ENCODE measurements around the gene PRODH2.

The PRODH2 gene

DNA sequence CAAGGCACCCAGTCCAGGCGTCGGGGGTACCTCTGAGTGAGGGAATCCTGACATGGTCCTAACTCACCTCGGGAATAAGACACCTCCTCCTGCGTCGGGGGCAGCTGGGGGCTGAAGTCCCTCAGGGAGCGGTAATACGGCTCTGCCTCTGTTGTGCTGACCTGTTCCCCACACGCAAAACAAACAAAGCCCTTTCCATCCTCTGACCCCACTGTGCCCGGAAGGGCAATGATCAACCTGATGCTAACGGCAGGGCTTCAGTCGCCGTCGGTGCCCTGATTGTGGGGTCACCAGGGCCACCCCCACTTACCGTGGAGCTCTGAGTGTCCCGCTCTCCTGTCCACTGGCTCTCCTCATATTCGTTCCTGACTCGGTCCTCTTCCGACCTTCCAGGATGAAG is 18.3 kb upstream of the PRODH2 start:
- TF ChIP-seq, protein P1, sequence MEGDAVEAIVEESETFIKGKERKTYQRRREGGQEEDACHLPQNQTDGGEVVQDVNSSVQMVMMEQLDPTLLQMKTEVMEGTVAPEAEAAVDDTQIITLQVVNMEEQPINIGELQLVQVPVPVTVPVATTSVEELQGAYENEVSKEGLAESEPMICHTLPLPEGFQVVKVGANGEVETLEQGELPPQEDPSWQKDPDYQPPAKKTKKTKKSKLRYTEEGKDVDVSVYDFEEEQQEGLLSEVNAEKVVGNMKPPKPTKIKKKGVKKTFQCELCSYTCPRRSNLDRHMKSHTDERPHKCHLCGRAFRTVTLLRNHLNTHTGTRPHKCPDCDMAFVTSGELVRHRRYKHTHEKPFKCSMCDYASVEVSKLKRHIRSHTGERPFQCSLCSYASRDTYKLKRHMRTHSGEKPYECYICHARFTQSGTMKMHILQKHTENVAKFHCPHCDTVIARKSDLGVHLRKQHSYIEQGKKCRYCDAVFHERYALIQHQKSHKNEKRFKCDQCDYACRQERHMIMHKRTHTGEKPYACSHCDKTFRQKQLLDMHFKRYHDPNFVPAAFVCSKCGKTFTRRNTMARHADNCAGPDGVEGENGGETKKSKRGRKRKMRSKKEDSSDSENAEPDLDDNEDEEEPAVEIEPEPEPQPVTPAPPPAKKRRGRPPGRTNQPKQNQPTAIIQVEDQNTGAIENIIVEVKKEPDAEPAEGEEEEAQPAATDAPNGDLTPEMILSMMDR (IDR thresholded peaks at IDR 0.05), result no peak

DNA sequence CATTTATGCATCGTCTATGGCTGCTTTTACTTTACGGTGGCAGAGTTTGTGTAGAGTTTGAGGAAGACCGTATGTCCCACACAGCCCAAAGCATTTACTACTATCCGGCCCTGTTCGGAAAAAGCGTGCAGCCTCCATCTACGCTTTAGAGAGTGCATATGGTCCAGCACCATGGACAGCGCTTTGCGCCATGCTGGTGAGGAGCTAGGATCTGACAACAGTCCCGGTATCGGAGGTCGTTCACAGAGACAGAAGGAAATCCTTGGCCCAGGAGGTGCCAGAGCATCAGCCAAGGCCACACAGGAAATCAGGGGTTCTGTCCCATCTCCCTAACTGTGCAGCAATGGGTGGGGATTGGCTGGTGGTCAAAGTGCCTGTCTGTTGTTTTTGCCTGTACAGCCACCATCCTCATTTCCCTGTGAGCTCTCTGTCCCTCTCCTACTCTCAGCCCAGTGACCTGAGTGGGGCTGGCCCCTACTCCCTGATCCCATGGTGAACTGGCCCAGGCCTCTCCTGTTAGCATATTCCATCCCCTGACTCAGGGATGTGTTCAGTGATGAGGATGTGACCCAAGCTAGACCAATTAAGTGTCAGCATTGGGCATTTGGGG is 16.2 kb upstream of the PRODH2 start:
- TF ChIP-seq, protein P1 (IDR thresholded peaks at IDR 0.05), result no peak

DNA sequence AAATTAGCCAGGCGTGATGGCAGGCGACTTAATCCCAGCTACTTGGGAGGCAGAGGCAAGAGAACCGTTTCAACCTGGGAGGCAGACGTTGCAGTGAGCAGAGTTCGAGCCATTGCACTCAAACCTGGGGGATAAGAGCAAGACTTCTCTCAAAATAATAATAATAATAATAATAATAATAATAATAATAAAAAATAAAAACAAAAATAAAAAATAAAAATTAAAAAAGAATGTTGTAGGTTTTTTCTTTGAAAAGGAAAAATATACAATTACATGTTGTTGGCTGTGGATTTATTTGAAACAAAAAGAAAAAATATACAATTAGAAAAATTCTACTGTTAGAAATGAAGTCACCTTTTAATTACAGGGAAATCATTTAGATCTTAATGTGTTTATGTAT is 11.5 kb upstream of the PRODH2 start:
- TF ChIP-seq, protein P1 (IDR thresholded peaks at IDR 0.05), result no peak

DNA sequence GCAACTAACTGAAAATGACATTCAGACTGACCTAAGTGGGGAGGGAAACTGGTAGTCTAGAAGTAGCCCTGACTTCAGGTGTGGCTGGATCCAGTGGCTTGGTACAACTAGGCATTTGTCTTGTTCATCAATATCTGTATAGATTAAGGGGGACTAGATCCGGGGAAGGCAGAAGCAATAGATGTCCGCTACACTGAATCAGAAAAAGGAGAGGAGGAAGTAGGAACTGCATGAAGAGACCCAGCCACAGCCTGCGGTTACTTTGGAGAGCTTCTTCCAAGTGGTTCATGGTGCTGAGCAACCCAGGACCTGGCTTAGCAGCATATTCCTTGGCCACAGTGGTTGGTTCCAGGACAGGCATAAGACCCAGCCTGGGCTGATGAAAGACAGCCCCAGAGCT is 9.9 kb upstream of the PRODH2 start:
- TF ChIP-seq, protein P1 (IDR thresholded peaks at IDR 0.05), result no peak

DNA sequence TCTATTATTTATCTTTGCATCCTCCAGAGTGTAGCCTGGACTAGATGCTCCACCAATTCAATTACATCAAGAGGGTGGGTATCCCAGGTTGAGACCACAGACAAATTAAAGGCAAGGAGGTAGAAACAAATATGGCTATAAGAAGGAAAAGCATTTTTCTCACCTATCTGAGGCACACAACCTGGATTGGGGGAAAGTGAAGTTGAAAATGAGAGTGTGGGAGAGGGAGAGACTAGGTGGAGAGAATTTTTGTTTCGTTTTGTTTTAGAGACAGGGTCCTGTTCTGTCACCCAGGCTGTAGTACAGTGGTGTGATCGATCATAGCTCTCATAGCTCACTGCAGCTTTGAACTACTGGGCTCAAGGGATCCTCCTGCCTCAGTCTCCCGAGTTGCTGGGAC is 5.8 kb upstream of the PRODH2 start:
- TF ChIP-seq, protein P1 (IDR thresholded peaks at IDR 0.05), result no peak

DNA sequence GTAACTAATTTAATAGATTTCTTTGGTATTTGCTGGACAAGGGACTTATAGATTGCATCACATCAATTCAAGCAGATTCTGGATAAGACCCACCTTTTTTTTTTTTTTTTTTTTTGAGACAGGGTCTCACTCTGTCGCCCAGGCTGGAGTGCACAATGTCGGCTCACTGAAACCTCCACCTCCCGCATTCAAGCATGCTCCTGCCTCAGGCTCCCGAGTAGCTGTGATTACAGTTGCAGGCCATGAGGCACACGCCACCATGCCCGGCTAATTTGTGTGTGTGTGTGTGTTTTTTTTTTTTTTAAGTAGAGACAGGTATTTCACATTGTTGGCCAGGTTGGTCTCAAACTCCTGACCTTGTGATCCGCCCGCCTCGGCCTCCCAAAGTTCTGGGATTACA is 4.2 kb upstream of the PRODH2 start:
- TF ChIP-seq, protein P1 (IDR thresholded peaks at IDR 0.05), result no peak

DNA sequence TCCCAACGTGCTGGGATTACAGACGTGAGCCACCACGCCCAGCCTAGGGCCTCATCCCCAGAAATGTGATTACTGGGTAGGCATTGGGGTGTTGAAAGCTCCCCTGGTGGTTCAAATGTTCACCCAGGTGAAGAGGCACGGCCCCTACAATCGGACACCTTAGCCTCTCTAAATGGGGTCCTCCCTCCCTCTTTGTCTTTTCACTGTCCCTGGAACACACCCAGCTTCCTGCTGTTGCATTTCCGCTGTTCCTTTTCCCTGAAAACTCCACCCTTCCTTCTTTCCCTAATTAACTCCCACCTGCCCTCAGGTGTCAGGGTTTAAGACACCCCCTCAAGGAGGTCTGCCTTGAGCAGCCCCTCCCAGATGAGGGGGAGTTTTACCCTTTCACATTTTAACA is 3.6 kb upstream of the PRODH2 start:
- TF ChIP-seq, protein P1 (IDR thresholded peaks at IDR 0.05), result no peak
